Fibroblast of villous mesenchyme (primary cell): ENCODE measurements around the gene PPP2R5E. TPM values are rescaled to one million over a fixed set of nuclear protein-coding genes. Genes with fewer than 3 reads are reported as not detected.

Source experiments
- DNase-seq: peaks from one replicate; pipeline ENCODE4 v3.0.0-alpha.2; 2010; ENCODE audit warnings: low read depth
- H3K4me3 ChIP-seq: 2 replicates; pipeline ENCODE4 v1.5.1; 2011; ENCODE audit warnings: low read depth, mild to moderate bottlenecking, low read length
- CTCF ChIP-seq: IDR thresholded peaks from 2 replicates; pipeline ENCODE4 v1.5.1; 2012; ENCODE audit warnings: low read depth, mild to moderate bottlenecking, low read length; ENCODE audit not compliant: insufficient read depth
- total RNA-seq: library from RNA; depleted of rRNA; stranded (reverse); fragments of >200 nt; gene quantifications from 2 replicates; pipeline ENCODE4 v1.2.3, GENCODE V29; 2012

PPP2R5E gene
- total RNA-seq, 1 donor = 32.4 TPM

GRCh38 chr14:63475761-63476160, 67.4 kb downstream of the PPP2R5E start:
- no peak for TF ChIP-seq CTCF
- no peak overlapping the region for H3K4me3 ChIP-seq
- DNase-seq = no peak

GRCh38 chr14:63474844-63475243, 68.3 kb downstream of the PPP2R5E start:
- H3K4me3 ChIP-seq = no peak overlapping the region
- no peak for TF ChIP-seq CTCF
- DNase-seq = no peak

GRCh38 chr14:63474111-63474510, 69.1 kb downstream of the PPP2R5E start:
- H3K4me3 ChIP-seq = no peak overlapping the region
- no peak for TF ChIP-seq CTCF
- DNase-seq = no peak

GRCh38 chr14:63472986-63473788, 70.0 kb downstream of the PPP2R5E start:
- peak; percentile 59 for DNase-seq
- H3K4me3 ChIP-seq = no peak overlapping the region
- TF ChIP-seq CTCF = no peak

GRCh38 chr14:63470962-63471793, 72.0 kb downstream of the PPP2R5E start:
- no peak for TF ChIP-seq CTCF
- DNase-seq = peak; percentile 90
- no peak overlapping the region for H3K4me3 ChIP-seq

- DNase-seq = no peak
- no peak for TF ChIP-seq CTCF
- no peak overlapping the region for H3K4me3 ChIP-seq
These were observed 74.9 kb downstream of the PPP2R5E start for GRCh38 chr14:63468294-63468693.
